ENCODE measurements around the gene TBX2. TPM values are rescaled to one million over a fixed set of nuclear protein-coding genes. Genes with fewer than 3 reads are reported as not detected.
A peak's percentile ranks its signal among the peaks of the same experiment; 100 is the strongest.

Gene TBX2
- total and polyA plus RNA-seq, 2 of the 13 experiments (the other 11 are each of a cell fraction or from before 2014, with no cell fraction given) = 2.8 to 15.3 TPM

- TF ChIP-seq, protein P1, sequence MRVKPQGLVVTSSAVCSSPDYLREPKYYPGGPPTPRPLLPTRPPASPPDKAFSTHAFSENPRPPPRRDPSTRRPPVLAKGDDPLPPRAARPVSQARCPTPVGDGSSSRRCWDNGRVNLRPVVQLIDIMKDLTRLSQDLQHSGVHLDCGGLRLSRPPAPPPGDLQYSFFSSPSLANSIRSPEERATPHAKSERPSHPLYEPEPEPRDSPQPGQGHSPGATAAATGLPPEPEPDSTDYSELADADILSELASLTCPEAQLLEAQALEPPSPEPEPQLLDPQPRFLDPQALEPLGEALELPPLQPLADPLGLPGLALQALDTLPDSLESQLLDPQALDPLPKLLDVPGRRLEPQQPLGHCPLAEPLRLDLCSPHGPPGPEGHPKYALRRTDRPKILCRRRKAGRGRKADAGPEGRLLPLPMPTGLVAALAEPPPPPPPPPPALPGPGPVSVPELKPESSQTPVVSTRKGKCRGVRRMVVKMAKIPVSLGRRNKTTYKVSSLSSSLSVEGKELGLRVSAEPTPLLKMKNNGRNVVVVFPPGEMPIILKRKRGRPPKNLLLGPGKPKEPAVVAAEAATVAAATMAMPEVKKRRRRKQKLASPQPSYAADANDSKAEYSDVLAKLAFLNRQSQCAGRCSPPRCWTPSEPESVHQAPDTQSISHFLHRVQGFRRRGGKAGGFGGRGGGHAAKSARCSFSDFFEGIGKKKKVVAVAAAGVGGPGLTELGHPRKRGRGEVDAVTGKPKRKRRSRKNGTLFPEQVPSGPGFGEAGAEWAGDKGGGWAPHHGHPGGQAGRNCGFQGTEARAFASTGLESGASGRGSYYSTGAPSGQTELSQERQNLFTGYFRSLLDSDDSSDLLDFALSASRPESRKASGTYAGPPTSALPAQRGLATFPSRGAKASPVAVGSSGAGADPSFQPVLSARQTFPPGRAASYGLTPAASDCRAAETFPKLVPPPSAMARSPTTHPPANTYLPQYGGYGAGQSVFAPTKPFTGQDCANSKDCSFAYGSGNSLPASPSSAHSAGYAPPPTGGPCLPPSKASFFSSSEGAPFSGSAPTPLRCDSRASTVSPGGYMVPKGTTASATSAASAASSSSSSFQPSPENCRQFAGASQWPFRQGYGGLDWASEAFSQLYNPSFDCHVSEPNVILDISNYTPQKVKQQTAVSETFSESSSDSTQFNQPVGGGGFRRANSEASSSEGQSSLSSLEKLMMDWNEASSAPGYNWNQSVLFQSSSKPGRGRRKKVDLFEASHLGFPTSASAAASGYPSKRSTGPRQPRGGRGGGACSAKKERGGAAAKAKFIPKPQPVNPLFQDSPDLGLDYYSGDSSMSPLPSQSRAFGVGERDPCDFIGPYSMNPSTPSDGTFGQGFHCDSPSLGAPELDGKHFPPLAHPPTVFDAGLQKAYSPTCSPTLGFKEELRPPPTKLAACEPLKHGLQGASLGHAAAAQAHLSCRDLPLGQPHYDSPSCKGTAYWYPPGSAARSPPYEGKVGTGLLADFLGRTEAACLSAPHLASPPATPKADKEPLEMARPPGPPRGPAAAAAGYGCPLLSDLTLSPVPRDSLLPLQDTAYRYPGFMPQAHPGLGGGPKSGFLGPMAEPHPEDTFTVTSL (CRISPR knock-in tag; IDR thresholded peaks at IDR 0.05; ENCODE audit: borderline replicate concordance) = no peak
- no peak for TF ChIP-seq ZMYM4 (CRISPR knock-in tag; IDR thresholded peaks at IDR 0.05)
- TF ChIP-seq SPEN (CRISPR knock-in tag; IDR thresholded peaks at IDR 0.05; ENCODE audit: low read depth) = no peak
- no peak for TF ChIP-seq AGO2 (optimal IDR thresholded peaks at IDR 0.05; ENCODE audit: low read depth, low read length)
- TF ChIP-seq ZNF264 (CRISPR knock-in tag; IDR thresholded peaks at IDR 0.05) = no peak
- TF ChIP-seq ZBTB7B (CRISPR knock-in tag; IDR thresholded peaks at IDR 0.05) = no peak
- TF ChIP-seq ZNF331 (CRISPR knock-in tag; IDR thresholded peaks at IDR 0.05) = no peak
- TF ChIP-seq, protein P2, sequence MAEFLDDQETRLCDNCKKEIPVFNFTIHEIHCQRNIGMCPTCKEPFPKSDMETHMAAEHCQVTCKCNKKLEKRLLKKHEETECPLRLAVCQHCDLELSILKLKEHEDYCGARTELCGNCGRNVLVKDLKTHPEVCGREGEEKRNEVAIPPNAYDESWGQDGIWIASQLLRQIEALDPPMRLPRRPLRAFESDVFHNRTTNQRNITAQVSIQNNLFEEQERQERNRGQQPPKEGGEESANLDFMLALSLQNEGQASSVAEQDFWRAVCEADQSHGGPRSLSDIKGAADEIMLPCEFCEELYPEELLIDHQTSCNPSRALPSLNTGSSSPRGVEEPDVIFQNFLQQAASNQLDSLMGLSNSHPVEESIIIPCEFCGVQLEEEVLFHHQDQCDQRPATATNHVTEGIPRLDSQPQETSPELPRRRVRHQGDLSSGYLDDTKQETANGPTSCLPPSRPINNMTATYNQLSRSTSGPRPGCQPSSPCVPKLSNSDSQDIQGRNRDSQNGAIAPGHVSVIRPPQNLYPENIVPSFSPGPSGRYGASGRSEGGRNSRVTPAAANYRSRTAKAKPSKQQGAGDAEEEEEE (CRISPR knock-in tag; IDR thresholded peaks at IDR 0.05; ENCODE audit: borderline replicate concordance) = no peak
- no peak for TF ChIP-seq ZBTB3 (CRISPR knock-in tag; IDR thresholded peaks at IDR 0.05; ENCODE audit: borderline replicate concordance, low read depth)
- no peak for TF ChIP-seq HOXA3 (CRISPR knock-in tag; IDR thresholded peaks at IDR 0.05)
- TF ChIP-seq CC2D1A (CRISPR knock-in tag; IDR thresholded peaks at IDR 0.05) = no peak
- TF ChIP-seq ZNF296 (CRISPR knock-in tag; conservative IDR thresholded peaks at IDR 0.05) = no peak
- no peak for TF ChIP-seq NAIF1 (CRISPR knock-in tag; IDR thresholded peaks at IDR 0.05; ENCODE audit: borderline replicate concordance)
- TF ChIP-seq, protein P3, sequence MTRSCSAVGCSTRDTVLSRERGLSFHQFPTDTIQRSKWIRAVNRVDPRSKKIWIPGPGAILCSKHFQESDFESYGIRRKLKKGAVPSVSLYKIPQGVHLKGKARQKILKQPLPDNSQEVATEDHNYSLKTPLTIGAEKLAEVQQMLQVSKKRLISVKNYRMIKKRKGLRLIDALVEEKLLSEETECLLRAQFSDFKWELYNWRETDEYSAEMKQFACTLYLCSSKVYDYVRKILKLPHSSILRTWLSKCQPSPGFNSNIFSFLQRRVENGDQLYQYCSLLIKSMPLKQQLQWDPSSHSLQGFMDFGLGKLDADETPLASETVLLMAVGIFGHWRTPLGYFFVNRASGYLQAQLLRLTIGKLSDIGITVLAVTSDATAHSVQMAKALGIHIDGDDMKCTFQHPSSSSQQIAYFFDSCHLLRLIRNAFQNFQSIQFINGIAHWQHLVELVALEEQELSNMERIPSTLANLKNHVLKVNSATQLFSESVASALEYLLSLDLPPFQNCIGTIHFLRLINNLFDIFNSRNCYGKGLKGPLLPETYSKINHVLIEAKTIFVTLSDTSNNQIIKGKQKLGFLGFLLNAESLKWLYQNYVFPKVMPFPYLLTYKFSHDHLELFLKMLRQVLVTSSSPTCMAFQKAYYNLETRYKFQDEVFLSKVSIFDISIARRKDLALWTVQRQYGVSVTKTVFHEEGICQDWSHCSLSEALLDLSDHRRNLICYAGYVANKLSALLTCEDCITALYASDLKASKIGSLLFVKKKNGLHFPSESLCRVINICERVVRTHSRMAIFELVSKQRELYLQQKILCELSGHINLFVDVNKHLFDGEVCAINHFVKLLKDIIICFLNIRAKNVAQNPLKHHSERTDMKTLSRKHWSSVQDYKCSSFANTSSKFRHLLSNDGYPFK (CRISPR knock-in tag; IDR thresholded peaks at IDR 0.05; ENCODE audit: borderline replicate concordance) = no peak
- TF ChIP-seq PCBP1 (IDR thresholded peaks at IDR 0.05; ENCODE audit: borderline replicate concordance, low read depth, low read length) = 0 out of 2 replicates have a peak, but pooled peaks have one; percentile 44
- no peak for TF ChIP-seq SYNCRIP (IDR thresholded peaks at IDR 0.05; ENCODE audit: insufficient read depth, low read depth, low read length)
- TF ChIP-seq, protein P4, sequence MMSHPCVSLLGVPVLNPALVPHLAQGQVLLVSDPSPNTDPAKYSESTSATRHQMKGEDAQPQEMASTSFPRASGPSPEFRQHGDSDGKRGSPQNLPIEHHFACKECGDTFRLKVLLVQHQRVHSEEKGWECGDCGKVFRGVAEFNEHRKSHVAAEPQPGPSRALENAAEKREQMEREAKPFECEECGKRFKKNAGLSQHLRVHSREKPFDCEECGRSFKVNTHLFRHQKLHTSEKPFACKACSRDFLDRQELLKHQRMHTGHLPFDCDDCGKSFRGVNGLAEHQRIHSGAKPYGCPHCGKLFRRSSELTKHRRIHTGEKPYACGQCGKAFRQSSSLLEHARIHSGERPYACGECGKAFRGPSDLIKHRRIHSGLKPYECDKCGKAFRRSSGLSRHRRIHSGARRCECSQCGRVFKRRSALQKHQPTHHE (CRISPR knock-in tag; IDR thresholded peaks at IDR 0.05; ENCODE audit: borderline replicate concordance) = no peak
Measured at GRCh38 chr17:61455324-61456060, 55.8 kb downstream of the TBX2 start (continued).
